Osteoblast (primary cell): ENCODE results near the gene OSBPL5. TPM values are rescaled to one million over a fixed set of nuclear protein-coding genes. Genes with fewer than 3 reads are reported as not detected.

Experiments used
- DNase-seq: peaks from one replicate; pipeline ENCODE4 v3.0.0; 2011; ENCODE audit warnings: low spot score, mixed read lengths; ENCODE audit not compliant: insufficient read length; ENCODE audit errors: missing footprints
- H2AFZ ChIP-seq: 2 replicates; pipeline ENCODE4 v1.6.0; 2011; ENCODE audit warnings: mild to moderate bottlenecking, low read length
- H3K27ac ChIP-seq: 2 replicates; pipeline ENCODE4 v1.5.1; 2011; ENCODE audit warnings: mild to moderate bottlenecking, low read depth, low read length, moderate library complexity
- H3K27me3 ChIP-seq: 2 replicates; pipeline ENCODE4 v1.6.0; 2012; ENCODE audit warnings: mild to moderate bottlenecking, control low read depth, inconsistent platforms, low read length, moderate library complexity; ENCODE audit not compliant: insufficient read depth
- H3K36me3 ChIP-seq: 2 replicates; pipeline ENCODE4 v1.5.1; 2011; ENCODE audit warnings: mild to moderate bottlenecking, low read length, control low read depth, moderate library complexity; ENCODE audit not compliant: insufficient read depth
- H3K4me1 ChIP-seq: 2 replicates; pipeline ENCODE4 v1.5.1; 2011; ENCODE audit warnings: mild to moderate bottlenecking, low read length, control low read depth, moderate library complexity; ENCODE audit not compliant: insufficient read depth
- H3K4me2 ChIP-seq: 2 replicates; pipeline ENCODE4 v1.6.0; 2011; ENCODE audit warnings: mild to moderate bottlenecking, low read length; ENCODE audit not compliant: insufficient read depth
- H3K4me3 ChIP-seq: fragments of 200-600 bp; sonication (generic); 3 replicates; pipeline ENCODE4 v1.5.1; 2012; ENCODE audit warnings: mild to moderate bottlenecking, low read length, inconsistent platforms; ENCODE audit not compliant: insufficient read depth
- H3K79me2 ChIP-seq: 2 replicates; pipeline ENCODE4 v1.6.0; 2012; ENCODE audit warnings: mild to moderate bottlenecking, low read length, control low read depth, inconsistent platforms; ENCODE audit not compliant: insufficient read depth
- H3K9me3 ChIP-seq: 2 replicates; pipeline ENCODE4 v1.5.1; 2011; ENCODE audit warnings: low read depth, low read length, control low read depth
- H4K20me1 ChIP-seq: 2 replicates; pipeline ENCODE4 v1.6.0; 2012; ENCODE audit warnings: mild to moderate bottlenecking, low read length, control low read depth; ENCODE audit not compliant: insufficient read depth
- total RNA-seq: library from RNA; depleted of rRNA; stranded (reverse); fragments of >200 nt; gene quantifications from 2 replicates; pipeline ENCODE4 v1.2.3, GENCODE V29; 2012
- TF ChIP-seq, protein P1 (sequence below): IDR thresholded peaks from 2 replicates; pipeline ENCODE4 v1.5.1; 2011; ENCODE audit warnings: mild to moderate bottlenecking, low read depth, low read length, moderate library complexity; ENCODE audit errors: extremely low read depth

Gene OSBPL5
- total RNA-seq, 1 donor, result 49.9 TPM

DNA sequence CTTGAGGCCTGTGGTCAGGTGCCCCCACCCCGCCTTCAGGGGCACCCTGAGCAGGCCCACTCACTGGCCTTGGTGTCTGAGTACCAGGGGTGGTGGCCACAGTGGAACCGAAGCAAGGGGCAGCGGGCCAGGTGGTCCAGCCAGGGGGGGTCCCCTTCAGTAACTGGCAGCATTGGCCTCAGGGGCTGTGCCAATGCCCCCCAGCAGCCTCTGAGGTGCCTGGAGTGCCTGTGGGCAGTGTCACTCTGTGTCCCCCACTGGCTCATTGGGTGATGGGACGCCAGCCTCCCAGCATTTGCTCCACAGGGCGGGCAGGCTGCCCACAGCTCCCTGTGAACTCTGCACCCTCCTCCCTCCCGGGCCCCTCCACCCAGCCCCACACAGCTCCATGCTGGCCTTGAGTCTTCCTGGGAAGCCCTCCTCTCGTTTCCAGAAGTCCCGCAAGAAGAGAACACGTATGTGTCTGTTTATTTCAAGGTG, 78.4 kb downstream of the OSBPL5 start:
- Histone ChIP-seq H3K79me2 (no peaks in the 10 kb centered on the region), H3K4me1 (no peaks in the 10 kb centered on the region), H4K20me1 (peaks cover 5% of the 10 kb centered on the region), H3K4me3 (no peak overlapping the region), H3K36me3 (peaks cover 6% of the 10 kb centered on the region), H2AFZ (no peak overlapping the region), H3K27me3 (no peaks in the 10 kb centered on the region), H3K4me2 (no peak overlapping the region), H3K9me3 (no peaks in the 10 kb centered on the region), H3K27ac (no peak overlapping the region)
- TF ChIP-seq, protein P1, sequence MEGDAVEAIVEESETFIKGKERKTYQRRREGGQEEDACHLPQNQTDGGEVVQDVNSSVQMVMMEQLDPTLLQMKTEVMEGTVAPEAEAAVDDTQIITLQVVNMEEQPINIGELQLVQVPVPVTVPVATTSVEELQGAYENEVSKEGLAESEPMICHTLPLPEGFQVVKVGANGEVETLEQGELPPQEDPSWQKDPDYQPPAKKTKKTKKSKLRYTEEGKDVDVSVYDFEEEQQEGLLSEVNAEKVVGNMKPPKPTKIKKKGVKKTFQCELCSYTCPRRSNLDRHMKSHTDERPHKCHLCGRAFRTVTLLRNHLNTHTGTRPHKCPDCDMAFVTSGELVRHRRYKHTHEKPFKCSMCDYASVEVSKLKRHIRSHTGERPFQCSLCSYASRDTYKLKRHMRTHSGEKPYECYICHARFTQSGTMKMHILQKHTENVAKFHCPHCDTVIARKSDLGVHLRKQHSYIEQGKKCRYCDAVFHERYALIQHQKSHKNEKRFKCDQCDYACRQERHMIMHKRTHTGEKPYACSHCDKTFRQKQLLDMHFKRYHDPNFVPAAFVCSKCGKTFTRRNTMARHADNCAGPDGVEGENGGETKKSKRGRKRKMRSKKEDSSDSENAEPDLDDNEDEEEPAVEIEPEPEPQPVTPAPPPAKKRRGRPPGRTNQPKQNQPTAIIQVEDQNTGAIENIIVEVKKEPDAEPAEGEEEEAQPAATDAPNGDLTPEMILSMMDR, result no peak
- peak; percentile 29 for DNase-seq

DNA sequence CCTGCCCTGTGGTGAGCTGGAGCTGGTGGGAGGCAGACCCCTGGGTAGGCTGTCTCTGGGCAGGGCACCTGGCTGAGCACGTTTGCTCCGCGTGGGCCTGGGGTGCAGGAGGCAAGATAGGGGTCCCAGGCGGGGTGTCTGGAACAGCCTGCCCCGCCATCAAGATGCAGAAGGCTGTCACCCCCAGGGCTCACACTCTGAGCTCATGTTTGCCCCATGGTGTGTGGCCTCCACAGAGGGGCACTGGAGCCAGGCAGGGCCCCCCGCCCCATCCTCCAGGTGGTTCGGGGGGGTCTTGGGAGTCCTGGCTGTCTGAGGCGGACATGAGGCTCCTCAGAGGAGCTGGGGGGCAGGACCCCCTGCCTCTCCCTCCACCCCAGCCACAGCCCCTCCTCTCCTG, 79.0 kb downstream of the OSBPL5 start:
- Histone ChIP-seq H3K79me2 (no peaks in the 10 kb centered on the region), H3K4me2 (no peak overlapping the region), H3K4me1 (no peaks in the 10 kb centered on the region), H3K27ac (no peak overlapping the region), H3K4me3 (no peak overlapping the region), H3K27me3 (no peaks in the 10 kb centered on the region), H3K9me3 (no peaks in the 10 kb centered on the region), H4K20me1 (no peaks in the 10 kb centered on the region), H2AFZ (no peak overlapping the region), H3K36me3 (peaks cover 4% of the 10 kb centered on the region)
- TF ChIP-seq, protein P1, result no peak
- DNase-seq, result peak; percentile 55

DNA sequence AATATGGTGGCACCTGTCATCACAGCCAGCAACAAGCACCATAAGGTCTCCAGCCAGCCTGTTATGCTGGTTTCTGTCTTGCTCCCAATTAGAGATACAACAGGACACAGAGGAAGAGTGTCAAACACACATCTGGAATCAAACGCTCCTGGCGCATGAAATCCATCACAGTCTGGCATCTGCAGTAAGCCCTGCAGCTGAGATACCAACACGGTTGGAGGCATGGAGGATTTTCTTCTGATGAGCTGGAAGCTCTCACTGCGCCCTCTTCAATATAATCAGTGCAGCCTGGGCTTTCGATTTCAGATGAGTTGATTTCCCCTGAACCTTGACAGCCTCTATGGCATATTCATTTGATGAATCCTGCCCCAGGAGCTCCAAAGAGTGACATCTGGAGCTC, 80.1 kb downstream of the OSBPL5 start:
- H4K20me1 ChIP-seq, result no peaks in the 10 kb centered on the region
- TF ChIP-seq, protein P1, result no peak
- no peak overlapping the region for H3K4me3 ChIP-seq
- H3K9me3 ChIP-seq, result no peaks in the 10 kb centered on the region
- no peak overlapping the region for H3K4me2 ChIP-seq
- H3K27me3 ChIP-seq, result no peaks in the 10 kb centered on the region
- no peaks in the 10 kb centered on the region for H3K36me3 ChIP-seq
- no peaks in the 10 kb centered on the region for H3K79me2 ChIP-seq
- H2AFZ ChIP-seq, result no peak overlapping the region
- no peak overlapping the region for H3K27ac ChIP-seq
- peak; percentile 43 for DNase-seq
- no peaks in the 10 kb centered on the region for H3K4me1 ChIP-seq

DNA sequence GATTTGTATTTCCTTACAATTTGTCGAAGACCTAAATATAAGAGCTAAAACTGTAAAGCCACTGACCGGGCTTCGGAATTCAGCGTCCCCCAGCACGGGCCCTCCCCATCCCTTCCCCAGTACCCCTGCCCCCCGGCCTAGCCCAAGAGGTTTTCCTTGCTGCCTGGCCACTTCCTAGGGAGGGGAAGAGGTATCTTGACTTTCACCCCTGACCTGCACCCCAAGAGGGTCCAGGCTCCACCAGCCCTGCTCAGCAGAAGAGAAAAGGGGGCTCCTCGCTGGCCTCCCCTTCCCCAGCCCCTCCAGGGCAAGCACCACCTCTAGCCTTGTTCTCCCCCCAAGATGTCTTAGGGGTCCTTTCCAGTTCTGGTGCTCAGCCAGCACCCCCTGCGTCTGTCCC, 81.8 kb downstream of the OSBPL5 start:
- H3K27ac ChIP-seq, result no peak overlapping the region
- H3K4me1 ChIP-seq, result no peaks in the 10 kb centered on the region
- peak; percentile 48 for DNase-seq
- H3K36me3 ChIP-seq, result no peaks in the 10 kb centered on the region
- no peaks in the 10 kb centered on the region for H3K9me3 ChIP-seq
- H2AFZ ChIP-seq, result no peak overlapping the region
- TF ChIP-seq, protein P1, result no peak
- H3K4me2 ChIP-seq, result no peak overlapping the region
- H3K4me3 ChIP-seq, result no peak overlapping the region
- H3K79me2 ChIP-seq, result no peaks in the 10 kb centered on the region
- H3K27me3 ChIP-seq, result no peaks in the 10 kb centered on the region
- no peaks in the 10 kb centered on the region for H4K20me1 ChIP-seq
